Stomach (tissue), 9 donors: ENCODE results near the gene FGF7. TPM values are rescaled to one million over a fixed set of nuclear protein-coding genes. Genes with fewer than 3 reads are reported as not detected.

Experiments used
- DNase-seq, 2 donors: peaks; one replicate each; pipeline versions ENCODE4 v3.0.0 to v3.0.0-alpha.2; 2013 to 2019
- H3K27ac ChIP-seq, 5 donors: fragments of 200-600 bp in 4 of 5; sonication (generic) in 4 of 5; one replicate each; pipeline ENCODE4 v1.5.1; 2013 to 2019; ENCODE audit warnings: mild to moderate bottlenecking in 1 of 5, moderate library complexity in 1 of 5
- H3K27me3 ChIP-seq, 3 donors: fragments of 200-600 bp; sonication (generic); one replicate each; pipeline ENCODE4 v1.5.1; 2017 to 2019; ENCODE audit warnings: mixed run types in 1 of 3
- H3K36me3 ChIP-seq, 4 donors: fragments of 200-600 bp; sonication (generic); 1 replicate in 3 of 4; 2 replicates in 1 of 4; pipeline ENCODE4 v1.5.1; 2016 to 2019
- H3K4me1 ChIP-seq, 4 donors: fragments of 200-600 bp; sonication (generic); one replicate each; pipeline ENCODE4 v1.5.1; 2016 to 2019
- H3K4me3 ChIP-seq, 4 donors: fragments of 200-600 bp; sonication (generic) in 3 of 4; one replicate each; pipeline ENCODE4 v1.5.1; 2016 to 2019; ENCODE audit warnings: mild to moderate bottlenecking in 1 of 4
- H3K9me3 ChIP-seq, 4 donors: fragments of 200-600 bp; sonication (generic); one replicate each; pipeline ENCODE4 v1.5.1; 2016 to 2019
- EP300 ChIP-seq: sonication (generic); formaldehyde crosslinking; IDR thresholded peaks from one replicate; pipeline ENCODE4 v1.6.1; 2017; ENCODE audit warnings: antibody characterized with exemption
- POLR2A ChIP-seq, 4 donors: fragments of 450-650 bp; IDR thresholded peaks; one replicate each; pipeline ENCODE4 v1.6.1; 2016; ENCODE audit warnings: antibody characterized with exemption in 4 of 4, control low read depth in 2 of 4, mild to moderate bottlenecking in 1 of 4, moderate library complexity in 1 of 4
- POLR2AphosphoS5 ChIP-seq, 3 donors: sonication (generic); formaldehyde crosslinking; IDR thresholded peaks; one replicate each; pipeline ENCODE4 v1.6.1; 2016; ENCODE audit warnings: antibody characterized with exemption in 3 of 3
- WGBS, 5 donors: extraction: QIAGEN DNeasy Blood & Tissue Kit in 3 of 5; methylation state at CpG; one replicate each; pipeline versions ENCODE4 v1.1.5 to v1.1.7; 2013 to 2018; 5-methylcytosine and 5-hydroxymethylcytosine counted together
- intact Hi-C: fragments of 100-400 bp; cut with DNase I; formaldehyde crosslinking; loops from one replicate; pipeline ENCODE4 v1.15.1; 2023; ENCODE audit warnings: low total_unique reads
- polyA plus RNA-seq, 3 donors: library from polyadenylated mRNA; stranded (reverse); fragments of 200-250 nt; gene quantifications; one replicate each; pipeline ENCODE4 v1.2.3, GENCODE V29; 2013
- total RNA-seq, 5 donors: library from RNA; depleted of rRNA; stranded (reverse); fragments of >200 nt; gene quantifications; one replicate each; pipeline versions ENCODE4 v1.1.0 to v1.2.3, GENCODE V29; 2014 to 2016
- TF ChIP-seq, protein P1 (sequence below), 7 experiments: fragments of 450-650 bp in 4 of 7; fragments of 200-600 bp in 3 of 7; sonication (generic) in 3 of 7; IDR thresholded peaks; one replicate each; pipeline ENCODE4 v1.5.1; 2016 to 2019; ENCODE audit warnings: antibody characterized with exemption in 7 of 7, control low read depth in 2 of 7, mild to moderate bottlenecking in 1 of 7
- donor health status: healthy with polysubstance abuse.
- donor health status: Bipolar disorder and iron deficiency.
- donor health status: healthy.

The FGF7 gene
- total and polyA plus RNA-seq, 8 donors, result 2.6 to 55.1 (median 30.1) TPM

DNA sequence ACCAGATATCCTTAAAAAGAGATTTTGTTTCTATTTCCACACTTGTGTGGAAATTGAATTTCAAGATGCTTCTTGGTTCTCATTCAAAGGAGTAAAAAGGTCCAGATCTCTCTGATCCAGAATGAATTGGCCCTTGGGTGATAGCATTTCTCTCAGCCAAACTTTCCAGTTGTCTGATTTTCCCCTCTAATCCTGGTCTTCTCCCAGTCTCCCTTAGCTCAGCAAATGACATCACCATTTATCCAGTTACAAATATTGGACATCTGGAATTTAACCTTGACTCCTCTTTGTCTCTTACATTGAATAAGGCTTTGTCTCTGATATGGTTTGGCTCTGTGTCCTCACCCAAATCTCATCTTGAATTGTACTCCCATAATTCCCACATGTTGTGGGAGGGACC is 10.2 kb upstream of the FGF7 start:
- Histone ChIP-seq H3K27ac (no peak overlapping the region), H3K36me3 (no peaks in the 10 kb centered on the region), H3K4me3 (no peak overlapping the region), H3K9me3 (no peaks in the 10 kb centered on the region), H3K4me1 (no peaks in the 10 kb centered on the region), H3K27me3 (no peaks in the 10 kb centered on the region)
- TF ChIP-seq POLR2A (IDR thresholded peaks at IDR 0.05) (no peak), POLR2AphosphoS5 (IDR thresholded peaks at IDR 0.05) (no peak), EP300 (no peak)
- TF ChIP-seq, protein P1, sequence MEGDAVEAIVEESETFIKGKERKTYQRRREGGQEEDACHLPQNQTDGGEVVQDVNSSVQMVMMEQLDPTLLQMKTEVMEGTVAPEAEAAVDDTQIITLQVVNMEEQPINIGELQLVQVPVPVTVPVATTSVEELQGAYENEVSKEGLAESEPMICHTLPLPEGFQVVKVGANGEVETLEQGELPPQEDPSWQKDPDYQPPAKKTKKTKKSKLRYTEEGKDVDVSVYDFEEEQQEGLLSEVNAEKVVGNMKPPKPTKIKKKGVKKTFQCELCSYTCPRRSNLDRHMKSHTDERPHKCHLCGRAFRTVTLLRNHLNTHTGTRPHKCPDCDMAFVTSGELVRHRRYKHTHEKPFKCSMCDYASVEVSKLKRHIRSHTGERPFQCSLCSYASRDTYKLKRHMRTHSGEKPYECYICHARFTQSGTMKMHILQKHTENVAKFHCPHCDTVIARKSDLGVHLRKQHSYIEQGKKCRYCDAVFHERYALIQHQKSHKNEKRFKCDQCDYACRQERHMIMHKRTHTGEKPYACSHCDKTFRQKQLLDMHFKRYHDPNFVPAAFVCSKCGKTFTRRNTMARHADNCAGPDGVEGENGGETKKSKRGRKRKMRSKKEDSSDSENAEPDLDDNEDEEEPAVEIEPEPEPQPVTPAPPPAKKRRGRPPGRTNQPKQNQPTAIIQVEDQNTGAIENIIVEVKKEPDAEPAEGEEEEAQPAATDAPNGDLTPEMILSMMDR (IDR thresholded peaks at IDR 0.05), result no peak
- intact Hi-C loops, result no loop called here
- DNase-seq, result no peak

DNA sequence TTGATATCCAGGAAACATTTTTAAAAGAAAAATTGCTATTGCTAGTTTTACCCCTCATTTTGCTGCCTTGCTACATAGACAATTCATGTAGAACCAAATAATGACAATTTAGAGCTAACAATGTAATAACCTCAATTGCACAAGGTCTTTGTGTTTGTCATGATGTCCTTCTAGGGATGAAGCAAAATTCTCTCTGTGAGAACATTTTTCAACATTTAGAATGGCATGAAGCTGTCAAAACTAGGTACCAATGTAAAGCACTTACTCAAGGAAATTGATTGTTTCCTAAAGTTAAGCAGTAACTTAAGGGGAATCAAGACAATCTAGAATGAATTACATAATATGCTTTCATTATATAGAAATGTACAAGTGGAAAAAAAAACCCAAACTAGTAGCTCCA is 7.9 kb upstream of the FGF7 start:
- Histone ChIP-seq H3K27ac (no peak overlapping the region), H3K36me3 (no peaks in the 10 kb centered on the region), H3K4me1 (no peaks in the 10 kb centered on the region), H3K27me3 (no peaks in the 10 kb centered on the region), H3K9me3 (no peaks in the 10 kb centered on the region), H3K4me3 (no peak overlapping the region)
- TF ChIP-seq, protein P1 (IDR thresholded peaks at IDR 0.05), result no peak
- no peak for TF ChIP-seq EP300
- TF ChIP-seq POLR2A (IDR thresholded peaks at IDR 0.05), result no peak
- TF ChIP-seq POLR2AphosphoS5 (IDR thresholded peaks at IDR 0.05), result no peak
- intact Hi-C loops, result no loop called here
- no peak for DNase-seq

DNA sequence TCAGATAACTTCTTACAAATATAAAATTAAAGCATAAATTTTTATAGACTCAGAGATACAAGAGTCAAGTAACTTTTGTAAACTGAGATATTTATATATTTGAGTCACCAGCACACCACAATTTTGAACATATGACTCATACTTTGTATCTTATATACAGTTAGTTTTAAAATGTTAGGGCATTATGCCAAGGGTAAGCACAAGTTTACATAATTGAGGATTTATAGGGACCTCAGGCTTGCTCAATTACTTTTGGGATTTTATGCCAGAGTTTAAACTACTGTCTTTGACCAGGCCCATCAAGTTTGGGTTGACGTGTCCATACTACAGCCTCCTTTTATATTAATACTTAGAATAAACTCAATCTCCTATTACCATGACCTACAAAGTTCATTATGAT is 7.4 kb upstream of the FGF7 start:
- no peaks in the 10 kb centered on the region for H3K9me3 ChIP-seq
- no peaks in the 10 kb centered on the region for H3K4me1 ChIP-seq
- H3K27ac ChIP-seq, result no peak overlapping the region
- no peak overlapping the region for H3K4me3 ChIP-seq
- intact Hi-C loops, result no loop called here
- no peaks in the 10 kb centered on the region for H3K27me3 ChIP-seq
- H3K36me3 ChIP-seq, result no peaks in the 10 kb centered on the region
- TF ChIP-seq, protein P1 (IDR thresholded peaks at IDR 0.05), result no peak
- TF ChIP-seq EP300 (no peak), POLR2AphosphoS5 (IDR thresholded peaks at IDR 0.05) (no peak), POLR2A (IDR thresholded peaks at IDR 0.05) (no peak)
- 57 to 90% (median 77%) methylated on average over 1 of the region's 1 CpG for WGBS, 5 donors
- no peak for DNase-seq

DNA sequence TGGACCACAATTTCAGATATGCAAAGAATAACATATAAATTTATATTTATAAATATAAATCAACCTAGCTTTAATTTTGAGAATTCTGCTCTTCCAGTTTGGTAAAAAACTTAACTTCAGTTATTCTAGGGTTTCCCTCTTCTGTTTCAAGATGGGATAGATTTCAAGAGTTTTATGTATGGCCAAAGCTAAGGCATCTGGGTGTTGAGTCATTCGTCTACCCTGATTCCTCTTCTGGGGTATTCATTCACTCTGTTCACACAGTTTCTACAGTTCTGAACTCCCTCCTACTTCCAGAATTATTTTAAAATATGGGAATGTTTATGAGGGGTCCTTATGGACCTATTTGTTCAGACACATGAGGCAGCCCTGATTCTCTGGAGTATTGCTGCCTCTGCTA is 4.2 kb upstream of the FGF7 start:
- 85 to 96% (median 91%) methylated on average over 1 of the region's 1 CpG for WGBS, 5 donors
- Histone ChIP-seq H3K27ac (no peak overlapping the region), H3K4me1 (peaks cover 0 to 9% (median 0%) of the 10 kb centered on the region in 4 donors), H3K27me3 (no peaks in the 10 kb centered on the region), H3K4me3 (no peak overlapping the region), H3K36me3 (no peaks in the 10 kb centered on the region), H3K9me3 (no peaks in the 10 kb centered on the region)
- no peak for DNase-seq
- intact Hi-C loops, result no loop called here
- no peak for TF ChIP-seq POLR2AphosphoS5 (IDR thresholded peaks at IDR 0.05)
- TF ChIP-seq, protein P1 (IDR thresholded peaks at IDR 0.05), result no peak
